HK-2 (cell line): ENCODE measurements around the gene MIF.
"Not testable (repeated sequence)": the region's sequence is repeated elsewhere in the genome, so short reads cannot be mapped to it uniquely, and the experiment has no call there.

Experiments
- DNase-seq: peaks from one replicate; pipeline ENCODE4 v3.0.0-alpha.2; 2018; ENCODE audit not compliant: unreplicated experiment

Gene MIF

DNA sequence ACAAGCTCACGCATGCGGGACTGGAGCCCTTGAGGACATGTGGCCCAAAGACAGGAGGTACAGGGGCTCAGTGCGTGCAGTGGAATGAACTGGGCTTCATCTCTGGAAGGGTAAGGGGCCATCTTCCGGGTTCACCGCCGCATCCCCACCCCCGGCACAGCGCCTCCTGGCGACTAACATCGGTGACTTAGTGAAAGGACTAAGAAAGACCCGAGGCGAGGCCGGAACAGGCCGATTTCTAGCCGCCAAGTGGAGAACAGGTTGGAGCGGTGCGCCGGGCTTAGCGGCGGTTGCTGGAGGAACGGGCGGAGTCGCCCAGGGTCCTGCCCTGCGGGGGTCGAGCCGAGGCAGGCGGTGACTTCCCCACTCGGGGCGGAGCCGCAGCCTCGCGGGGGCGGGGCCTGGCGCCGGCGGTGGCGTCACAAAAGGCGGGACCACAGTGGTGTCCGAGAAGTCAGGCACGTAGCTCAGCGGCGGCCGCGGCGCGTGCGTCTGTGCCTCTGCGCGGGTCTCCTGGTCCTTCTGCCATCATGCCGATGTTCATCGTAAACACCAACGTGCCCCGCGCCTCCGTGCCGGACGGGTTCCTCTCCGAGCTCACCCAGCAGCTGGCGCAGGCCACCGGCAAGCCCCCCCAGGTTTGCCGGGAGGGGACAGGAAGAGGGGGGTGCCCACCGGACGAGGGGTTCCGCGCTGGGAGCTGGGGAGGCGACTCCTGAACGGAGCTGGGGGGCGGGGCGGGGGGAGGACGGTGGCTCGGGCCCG is at the start of gene MIF:
TSS of gene MIF (plus strand) at position 439 of the 765 bp plus-strand sequence. CDS start at position 531, 92 bp downstream.
- DNase-seq: peak; percentile 97

DNA sequence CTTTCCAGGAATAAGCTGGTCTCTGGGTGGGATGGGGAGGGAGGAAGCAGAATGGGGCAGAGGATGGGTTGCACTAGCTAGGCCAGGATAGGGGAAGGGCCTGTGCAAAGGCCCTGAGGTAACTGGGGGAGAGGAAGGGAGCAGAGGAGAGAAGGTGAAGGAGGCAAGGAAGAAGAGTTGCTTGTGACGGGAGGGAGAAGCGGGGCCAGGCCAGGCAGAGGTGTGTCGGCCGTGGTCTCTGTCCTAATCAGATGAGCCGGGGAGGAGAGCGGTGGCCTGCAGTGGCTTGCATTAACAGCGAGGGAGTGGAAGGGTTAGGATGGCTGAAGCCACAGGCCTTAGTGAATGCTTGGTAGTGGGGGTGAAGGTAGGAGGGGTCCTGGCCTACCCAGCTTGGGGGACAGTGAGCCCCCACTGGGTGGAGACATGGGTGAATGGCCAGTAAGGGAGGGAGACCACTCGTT is 49.4 kb upstream of the MIF start:
- DNase-seq: no peak

DNA sequence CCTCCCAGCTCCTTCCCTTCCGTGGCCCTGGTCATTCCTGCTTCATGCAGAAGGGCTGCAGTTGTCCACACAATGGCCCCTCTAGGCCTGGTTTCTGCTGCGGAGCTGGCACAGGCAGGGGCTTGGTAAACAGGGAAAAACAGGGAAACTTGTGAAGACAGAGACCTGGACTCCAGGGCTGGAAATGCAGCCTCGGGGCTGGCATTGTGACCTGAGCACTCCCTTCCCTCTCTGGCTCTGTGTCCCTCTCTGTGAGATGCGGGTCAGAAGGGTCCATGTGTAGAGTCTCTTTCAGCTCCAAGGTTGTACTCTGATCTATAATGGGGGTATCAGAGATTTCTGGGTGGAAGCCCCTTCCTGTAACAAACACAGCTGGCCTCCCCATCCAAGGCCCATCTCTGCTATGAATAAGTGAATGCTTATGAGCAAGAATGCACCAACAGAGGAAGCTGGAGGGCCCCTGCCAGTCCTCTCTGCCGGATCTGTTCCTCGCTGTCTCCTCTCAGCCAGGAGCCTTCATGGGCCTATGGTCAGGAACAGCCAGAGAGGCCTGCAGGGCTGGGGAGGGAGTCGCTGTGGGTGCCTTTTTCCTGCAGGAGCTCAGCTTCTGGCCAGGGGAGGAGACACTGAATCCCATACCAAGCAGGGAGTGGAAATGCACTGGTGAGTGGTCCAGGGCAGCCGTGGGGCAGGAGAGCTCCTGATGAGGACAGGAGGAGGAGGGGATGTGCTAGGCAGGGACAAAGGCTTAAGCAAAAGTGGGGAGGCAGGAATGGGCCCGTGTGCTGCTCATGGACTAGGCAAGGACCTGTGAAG is 48.7 kb upstream of the MIF start:
- DNase-seq: no peak

DNA sequence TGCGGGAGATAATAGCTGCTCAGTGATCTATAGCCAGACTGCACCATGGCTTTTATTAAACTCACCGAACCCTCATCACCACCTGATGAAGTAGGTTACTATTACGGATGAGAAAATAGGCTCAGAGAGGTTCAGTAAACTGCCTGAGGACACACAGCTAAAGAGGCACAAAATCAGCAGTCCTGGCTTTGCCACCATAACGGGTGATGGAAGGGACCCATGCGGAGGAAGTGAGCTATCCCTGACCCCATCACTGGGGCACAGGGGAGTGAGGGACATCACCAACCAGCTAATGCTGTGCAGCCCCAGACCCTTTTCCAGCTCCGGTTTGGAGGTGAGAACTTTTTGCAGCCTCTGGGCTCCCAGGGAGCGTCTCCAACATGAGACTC is 48.1 kb upstream of the MIF start:
- no peak for DNase-seq

DNA sequence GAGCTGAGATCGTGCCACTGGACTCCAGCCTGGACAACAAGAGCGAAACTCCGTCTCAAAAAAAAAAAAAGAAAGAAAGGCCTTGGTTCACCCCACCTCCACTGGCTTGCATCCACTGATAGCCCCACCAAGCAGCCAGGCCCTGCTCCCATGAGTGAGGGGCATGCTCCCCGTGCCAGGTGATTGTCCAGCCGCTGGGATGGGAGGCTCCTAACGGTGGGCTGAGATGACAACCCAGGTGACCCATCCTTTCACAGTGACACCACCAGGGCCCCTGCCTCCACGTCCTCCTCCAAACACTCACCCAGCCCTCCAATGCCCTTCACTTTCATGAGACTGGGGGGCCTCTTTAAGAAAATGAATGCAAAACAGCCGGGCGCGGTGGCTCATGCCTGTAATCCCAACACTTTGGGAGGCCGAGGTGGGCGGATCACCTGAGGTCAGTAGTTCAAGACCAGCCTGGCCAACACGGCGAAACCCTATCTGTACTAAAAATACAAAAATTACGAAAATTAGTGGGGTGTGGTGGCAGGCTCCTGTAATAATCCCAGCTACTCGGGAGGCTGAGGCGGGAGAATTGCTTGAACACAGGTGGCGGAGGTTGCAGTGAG is 46.8 kb upstream of the MIF start:
- no peak for DNase-seq

DNA sequence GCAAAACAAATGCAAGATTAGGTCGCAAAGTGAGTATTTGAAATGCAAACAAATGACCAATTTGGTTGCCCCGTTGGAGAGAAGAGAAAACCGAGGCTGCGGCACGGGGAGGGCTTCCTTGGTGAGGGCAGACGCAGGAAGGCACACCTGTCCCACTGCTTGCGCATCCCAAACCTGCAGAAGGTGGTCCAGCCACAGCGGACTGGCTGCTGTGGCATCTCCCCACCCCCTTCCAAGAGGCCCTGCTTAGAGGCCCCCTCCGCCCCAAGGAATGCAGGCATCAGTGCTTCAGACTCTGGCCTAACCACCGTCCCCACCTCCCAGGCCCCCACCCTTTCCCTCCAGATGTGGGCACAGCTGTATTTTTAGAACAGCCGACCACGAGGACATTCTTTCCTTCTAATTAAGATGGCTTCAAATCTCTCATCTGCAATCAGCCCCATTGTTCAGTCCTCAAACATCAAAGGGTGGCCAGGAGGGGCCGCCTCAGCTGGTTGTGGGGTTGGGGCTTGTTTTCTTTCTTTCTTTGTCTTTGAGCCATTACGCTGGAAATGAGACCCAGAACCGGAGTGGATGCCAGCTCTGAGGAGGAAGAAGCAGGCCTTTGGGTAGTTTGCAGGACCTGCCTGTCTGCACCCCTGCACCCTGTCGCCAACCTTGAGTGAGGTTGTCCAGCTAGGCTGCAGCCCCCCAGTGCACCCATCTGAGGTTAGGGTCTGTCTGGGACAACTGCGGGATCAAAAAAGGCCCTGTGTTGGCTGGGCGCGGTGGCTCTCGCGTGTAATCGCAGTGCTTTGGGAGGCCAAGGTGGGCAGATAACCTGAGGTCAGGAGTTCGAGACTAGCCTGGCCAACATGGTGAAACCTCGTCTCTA is 46.0 kb upstream of the MIF start:
- no peak for DNase-seq

DNA sequence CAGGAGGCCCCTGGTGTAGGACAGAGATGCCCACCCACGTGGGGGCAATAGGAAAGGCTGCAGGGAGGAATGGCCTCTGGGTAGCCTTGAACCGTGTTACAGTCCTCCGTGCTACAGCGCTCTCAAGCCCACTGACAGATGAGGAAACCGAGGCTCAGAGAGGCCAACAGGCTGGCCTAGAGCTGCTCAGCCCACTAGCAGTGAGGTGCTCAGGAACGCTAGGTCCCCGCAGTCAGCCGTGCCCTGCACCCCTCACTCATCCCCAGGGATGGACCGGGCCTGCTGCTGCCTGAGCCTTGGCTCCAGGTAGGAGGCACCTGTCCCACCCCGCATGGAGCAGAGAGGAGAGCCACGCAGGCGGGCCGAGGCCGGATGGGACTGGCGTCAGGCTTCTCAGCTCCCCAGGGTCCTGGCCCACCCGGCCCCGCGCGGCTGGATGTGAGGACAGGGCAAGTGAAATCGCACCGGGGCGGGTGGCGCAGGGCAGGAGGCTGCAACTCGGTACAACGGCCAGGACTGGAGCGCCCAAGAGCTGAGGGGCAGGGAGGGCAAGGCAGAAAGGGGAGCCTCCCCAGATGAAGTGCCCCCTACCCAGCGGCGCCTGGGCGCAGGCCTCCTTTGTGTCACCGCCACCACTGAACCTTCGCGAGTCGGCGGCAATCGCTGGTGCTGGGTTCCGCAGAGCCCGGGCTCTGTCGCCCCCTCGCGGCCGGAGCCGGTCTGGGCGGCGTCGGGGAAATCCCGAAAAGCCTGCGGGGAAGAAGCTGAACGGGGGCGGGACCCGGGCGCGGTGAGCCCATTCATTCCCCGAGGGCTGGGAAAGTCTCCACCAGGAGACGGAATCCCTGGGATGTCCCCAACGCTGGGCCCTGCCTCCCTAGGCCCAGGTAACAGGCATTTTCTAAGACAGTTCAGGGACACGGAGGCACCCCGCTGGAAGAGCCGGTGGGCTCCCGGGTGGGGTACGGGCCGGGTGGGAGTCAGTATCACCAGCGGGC is 44.9 kb upstream of the MIF start:
- DNase-seq: peak; percentile 86

DNA sequence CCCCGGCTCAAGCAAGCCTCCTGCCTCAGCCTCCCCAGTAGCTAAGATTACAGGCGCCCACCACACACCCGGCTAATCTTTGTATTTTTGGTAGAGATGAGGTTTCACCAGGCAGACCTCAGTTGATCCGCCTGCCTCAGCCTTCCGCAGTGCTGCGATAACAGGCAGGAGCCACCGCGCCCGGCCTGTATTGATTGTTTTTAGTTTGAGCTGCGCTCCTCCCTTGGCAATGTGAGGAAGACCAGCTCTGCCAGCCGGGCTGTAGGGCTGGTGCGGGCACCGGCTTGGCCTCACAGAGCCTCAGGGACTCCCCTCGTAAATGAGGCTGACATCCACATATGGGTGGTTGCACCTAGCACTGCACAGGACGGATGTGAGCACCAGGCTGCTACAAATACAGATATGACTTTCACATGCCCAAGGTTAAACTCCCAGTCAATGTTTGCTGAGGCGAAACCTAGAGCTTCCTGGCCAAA is 44.0 kb upstream of the MIF start:
- no peak for DNase-seq

DNA sequence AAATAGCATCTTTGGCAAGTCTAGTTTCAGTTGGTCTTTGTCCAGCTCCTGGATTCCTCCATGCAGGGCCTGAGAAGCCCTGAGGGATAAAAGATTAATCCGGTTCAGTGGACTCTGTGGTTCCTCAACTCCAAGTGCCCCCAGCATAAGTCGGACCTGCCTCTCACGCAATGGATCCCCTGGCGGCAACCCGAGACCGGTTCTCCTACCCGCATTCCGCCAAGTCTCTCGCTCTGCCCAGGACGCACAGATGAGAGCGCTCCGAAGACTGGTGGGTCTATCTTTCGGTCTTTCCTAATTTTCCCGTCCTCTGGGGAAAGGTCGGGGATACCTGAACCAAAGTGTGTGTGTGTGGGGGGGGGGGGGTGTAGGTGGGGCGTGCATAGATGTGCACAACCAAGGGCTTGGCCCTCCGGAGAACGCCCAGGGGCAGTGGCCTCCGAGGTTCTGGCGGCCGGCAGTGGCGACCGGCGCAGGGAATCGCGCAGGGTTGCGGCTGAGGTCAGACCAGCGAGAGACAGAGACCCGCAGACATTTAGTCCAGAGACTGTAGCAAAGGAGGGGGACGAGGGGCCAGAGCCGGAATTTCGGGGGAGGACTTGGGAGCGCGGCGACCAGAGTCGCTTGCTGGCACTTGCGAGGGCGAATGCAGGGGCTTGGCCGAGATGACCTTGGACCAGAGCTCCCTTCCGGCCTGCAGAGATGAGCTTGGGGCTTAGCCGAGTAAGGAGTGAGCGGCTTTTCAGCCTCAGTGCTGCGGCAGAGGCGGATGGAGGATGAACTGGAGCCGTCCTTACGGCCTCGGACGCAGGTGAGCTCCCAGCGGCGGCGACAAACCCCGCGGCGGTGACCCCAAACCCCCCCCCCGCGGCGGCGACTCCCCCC is 37.2 kb upstream of the MIF start:
- DNase-seq: peak; percentile 70

DNA sequence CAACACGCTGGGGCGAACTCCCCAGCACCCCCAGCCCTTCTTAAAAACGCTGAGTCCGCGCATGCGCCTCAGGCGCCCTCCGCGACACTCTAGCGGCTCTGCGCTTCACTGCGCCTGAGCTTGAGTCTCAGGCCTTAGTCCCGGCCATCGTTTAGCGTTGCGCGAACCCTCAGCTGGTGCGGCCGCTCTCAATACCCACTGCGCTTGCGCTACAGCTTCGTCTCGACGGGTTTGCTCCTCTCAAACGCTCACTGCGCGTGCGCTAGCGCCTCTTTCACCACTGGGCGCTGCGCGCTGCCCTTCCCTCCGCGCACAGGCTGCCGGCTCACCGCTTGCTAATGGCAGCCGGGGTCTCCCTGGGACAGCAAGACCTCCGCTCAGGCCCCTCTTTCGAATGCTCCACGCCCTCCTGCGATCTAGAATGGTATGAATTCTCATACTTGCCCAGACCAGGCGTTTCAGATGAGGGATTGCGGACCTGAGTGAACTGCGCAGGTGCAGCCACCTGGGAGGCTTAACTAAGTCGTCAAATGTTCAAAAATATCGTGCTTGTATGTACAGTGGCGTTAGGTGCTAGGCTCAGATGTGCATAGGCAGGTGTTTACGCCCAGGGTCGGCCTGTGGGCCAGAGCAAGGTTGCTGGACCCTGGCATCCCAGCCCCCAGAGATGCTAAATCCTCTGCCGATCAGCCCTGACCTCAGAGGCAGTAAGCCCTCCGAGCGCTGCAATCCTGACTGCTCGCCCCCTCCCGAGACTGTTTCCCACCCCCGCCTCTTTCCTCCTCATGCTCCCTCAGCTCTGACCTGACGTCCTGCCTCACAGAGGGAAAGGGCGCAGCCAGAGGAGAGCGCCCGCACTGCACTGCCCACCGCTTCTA is 36.3 kb upstream of the MIF start, which contains the start of gene SLC2A11:
TSS of gene SLC2A11 (plus strand) at position 270 of the 878 bp plus-strand sequence. CDS start at position 395, 125 bp downstream.
- peak; percentile 95 for DNase-seq

DNA sequence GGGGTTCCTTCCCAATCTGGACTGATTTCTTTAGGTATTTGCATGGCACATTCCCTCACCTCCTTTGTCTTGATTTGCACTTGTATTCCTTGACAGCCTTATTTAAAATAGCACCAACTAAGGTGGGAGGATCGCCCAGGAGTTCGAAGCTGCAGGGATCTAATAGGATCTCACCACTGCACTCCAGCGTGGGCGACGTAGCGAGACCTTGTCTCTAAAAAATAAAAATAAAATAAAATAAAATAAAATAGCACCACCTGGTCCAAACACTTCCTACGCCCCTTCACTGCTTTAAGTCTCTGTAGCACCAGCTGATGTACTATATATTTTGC is 35.7 kb upstream of the MIF start:
- no peak for DNase-seq

DNA sequence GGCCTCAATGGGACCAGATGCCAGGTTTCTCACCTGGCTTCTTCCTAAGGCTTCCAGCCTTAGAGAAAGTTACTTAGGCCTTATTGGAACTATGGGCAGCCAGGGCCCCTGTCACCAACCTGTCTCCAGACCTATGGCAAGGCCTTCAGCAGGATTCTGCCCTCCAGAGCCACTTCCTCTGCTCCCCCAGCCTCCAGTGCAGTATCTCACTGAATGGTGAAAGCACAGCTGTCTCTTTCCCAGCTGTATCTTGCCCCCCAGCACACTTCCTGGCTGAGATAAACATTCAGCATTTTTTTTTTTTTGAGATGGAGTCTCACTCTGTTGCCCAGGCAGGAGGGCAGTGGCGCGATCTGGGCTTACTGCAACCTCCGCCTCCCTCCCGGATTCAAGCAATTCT is 35.0 kb upstream of the MIF start:
- no peak for DNase-seq

DNA sequence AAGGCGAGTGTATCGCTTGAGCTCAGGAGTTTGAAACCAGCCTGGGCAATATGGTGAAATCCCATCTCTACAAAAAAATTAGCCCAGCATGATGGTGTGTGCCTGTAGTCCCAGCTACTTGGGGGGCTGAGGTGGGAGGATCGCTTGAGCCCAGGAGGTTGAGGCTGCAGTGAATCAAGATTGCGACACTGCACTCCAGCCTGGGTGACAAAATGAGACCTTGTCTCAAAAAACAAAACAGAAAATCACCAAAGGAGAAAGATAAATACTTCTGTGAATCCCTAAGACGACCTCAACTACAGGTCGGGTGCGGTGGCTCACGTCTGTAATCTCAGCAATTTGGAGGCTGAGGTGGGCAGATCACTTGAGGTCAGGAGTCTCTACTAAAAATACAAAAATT is 34.0 kb upstream of the MIF start:
- not testable (repeated sequence) for DNase-seq

DNA sequence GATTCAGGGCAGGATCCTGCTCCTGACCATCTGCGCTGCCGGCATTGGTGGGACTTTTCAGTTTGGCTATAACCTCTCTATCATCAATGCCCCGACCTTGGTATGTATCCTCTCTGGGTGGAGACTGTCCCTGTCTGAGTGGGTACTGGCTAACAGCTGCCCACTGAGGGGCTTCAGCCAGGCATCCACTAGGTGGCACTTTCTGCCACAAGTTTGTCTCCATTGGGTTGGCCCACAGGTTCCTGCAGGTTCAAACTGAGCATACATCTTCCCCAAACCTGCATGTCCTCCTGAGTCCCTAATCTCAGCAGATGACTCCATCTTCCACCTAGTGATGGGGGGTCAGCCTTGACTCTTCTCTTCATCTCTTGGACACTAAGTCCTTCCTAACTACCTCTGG is 32.1 kb upstream of the MIF start:
- peak; percentile 29 for DNase-seq

DNA sequence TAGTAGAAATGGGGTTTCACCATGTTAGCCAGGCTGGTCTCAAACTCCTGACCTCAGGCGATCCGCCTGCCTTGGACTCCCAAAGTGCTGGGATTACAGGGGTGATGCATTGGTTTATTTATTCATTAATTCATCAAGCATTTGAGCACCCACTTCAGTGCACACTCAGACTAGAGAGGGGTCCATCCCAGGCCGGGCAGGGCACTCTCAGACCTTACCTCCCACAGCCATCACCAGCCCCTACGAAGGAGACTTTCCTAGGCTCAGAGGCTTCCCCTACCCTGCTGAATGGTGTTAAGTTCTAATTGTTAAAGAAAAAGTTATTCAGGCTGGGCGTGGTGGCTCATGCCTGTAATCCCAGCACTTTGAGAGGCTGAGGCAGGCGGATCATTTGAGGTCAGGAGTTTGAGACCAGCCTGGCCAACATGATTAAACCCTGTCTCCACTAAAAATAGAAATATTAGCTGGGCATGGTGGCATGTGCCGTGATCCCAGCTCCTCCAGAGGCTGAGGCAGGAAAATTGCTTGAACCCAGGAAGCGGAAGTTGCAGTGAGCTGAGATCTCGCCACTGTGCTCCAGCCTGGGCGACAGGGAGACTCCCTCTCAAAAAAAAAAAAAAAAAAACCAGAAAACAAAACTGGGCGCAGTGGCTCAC is 29.6 kb upstream of the MIF start:
- DNase-seq: not testable (repeated sequence)

DNA sequence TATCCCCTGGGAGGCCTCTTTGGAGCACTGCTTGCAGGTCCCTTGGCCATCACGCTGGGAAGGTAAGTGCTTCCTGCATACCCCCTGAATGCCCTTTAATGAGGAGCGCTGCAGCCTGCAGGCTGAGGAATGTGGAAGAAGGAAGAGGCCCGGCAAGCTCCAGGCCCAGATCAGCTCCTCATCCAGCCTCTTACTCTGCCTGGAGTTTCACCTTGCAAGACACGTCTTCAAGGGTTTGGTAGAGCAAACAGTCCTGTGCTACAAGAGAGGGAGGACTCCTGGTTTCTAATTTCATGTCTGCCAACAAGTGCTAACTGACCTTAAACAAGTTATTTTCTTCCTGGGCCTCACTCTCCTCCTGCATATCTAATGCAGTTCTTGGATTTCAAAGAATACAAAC is 25.6 kb upstream of the MIF start:
- DNase-seq: no peak

DNA sequence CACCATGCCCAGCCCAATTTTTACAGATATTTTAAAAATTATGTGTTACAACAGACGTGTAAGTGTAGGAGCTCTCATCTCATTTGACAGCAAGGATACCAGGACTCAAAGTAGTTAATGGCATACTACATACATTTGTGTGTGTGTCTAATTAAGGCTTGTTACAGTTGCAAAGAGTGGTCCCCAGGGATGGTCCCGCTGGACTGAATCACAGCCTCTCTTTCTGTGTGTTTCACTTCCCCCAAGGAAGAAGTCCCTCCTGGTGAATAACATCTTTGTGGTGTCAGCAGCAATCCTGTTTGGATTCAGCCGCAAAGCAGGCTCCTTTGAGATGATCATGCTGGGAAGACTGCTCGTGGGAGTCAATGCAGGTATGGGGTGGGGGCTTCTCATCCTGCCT is 19.3 kb upstream of the MIF start:
- no peak for DNase-seq

DNA sequence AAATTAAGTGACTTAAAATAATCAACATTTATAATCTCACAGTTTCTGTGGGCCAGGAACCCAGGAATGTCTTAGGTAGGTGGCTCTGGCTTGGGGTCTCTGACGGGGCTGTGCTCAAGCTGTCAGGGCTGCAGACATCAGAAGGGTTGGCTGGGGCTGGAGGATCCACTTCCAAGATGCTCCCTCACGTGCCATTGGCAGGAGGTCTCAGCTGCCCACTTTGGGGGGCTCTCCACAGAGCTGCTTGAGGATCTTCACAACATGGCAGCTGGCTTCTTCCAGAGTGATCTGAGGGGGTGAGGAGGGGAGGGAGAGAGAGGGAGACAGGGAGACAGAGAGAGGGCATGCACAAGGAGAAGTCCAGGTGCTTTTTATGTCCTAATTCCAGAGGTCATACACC is 18.4 kb upstream of the MIF start:
- no peak for DNase-seq
